CD14-positive monocyte (primary cell): ENCODE measurements around the gene NOTCH4. TPM values are rescaled to one million over a fixed set of nuclear protein-coding genes. Genes with fewer than 3 reads are reported as not detected.

Experiments
- DNase-seq, 3 donors: peaks; one replicate each; pipeline ENCODE4 v3.0.0-alpha.2; 2011 to 2022
- H2AFZ ChIP-seq: 2 replicates; pipeline ENCODE4 v1.6.0; 2012; ENCODE audit warnings: mild to moderate bottlenecking, low read depth, low read length, inconsistent platforms; ENCODE audit not compliant: insufficient read depth, poor library complexity, severe bottlenecking
- H3K27ac ChIP-seq, 2 donors: 1 replicate in 1 of 2; 2 replicates in 1 of 2; pipeline ENCODE4 v1.5.1; 2012 to 2013; ENCODE audit warnings: low read length in 2 of 2, control low read depth in 1 of 2, inconsistent platforms in 1 of 2, low read depth in 1 of 2, mild to moderate bottlenecking in 1 of 2
- H3K27me3 ChIP-seq, 2 donors: one replicate each; pipeline versions ENCODE4 v1.6.0 to v1.6.1; 2011 to 2013; ENCODE audit warnings: low read length in 2 of 2; ENCODE audit not compliant: control insufficient read depth in 2 of 2, insufficient read depth in 2 of 2
- H3K36me3 ChIP-seq, 2 donors: replicated peaks in 1 of 2; 1 replicate in 1 of 2; 2 replicates in 1 of 2; pipeline versions ENCODE4 v1.5.1 to v1.6.1; 2012 to 2013; ENCODE audit warnings: low read length in 2 of 2, control low read depth in 1 of 2, inconsistent platforms in 1 of 2, mild to moderate bottlenecking in 1 of 2; ENCODE audit not compliant: insufficient read depth in 2 of 2, control insufficient read depth in 1 of 2
- H3K4me1 ChIP-seq, 2 donors: 1 replicate in 1 of 2; 2 replicates in 1 of 2; pipeline versions ENCODE4 v1.5.1 to v1.6.1; 2012 to 2013; ENCODE audit warnings: low read length in 2 of 2, control low read depth in 1 of 2, inconsistent platforms in 1 of 2, mild to moderate bottlenecking in 1 of 2, moderate library complexity in 1 of 2; ENCODE audit not compliant: insufficient read depth in 2 of 2, control insufficient read depth in 1 of 2
- H3K4me2 ChIP-seq: replicated peaks from 2 replicates; pipeline ENCODE3; 2012; ENCODE audit warnings: low read length, moderate library complexity, mild to moderate bottlenecking; ENCODE audit not compliant: poor library complexity, severe bottlenecking; ENCODE audit errors: extremely low read depth
- H3K4me3 ChIP-seq, 3 experiments: fragments of 200-600 bp in 1 of 3; sonication (generic) in 1 of 3; replicated peaks in 1 of 3; 1 replicate in 2 of 3; 2 replicates in 1 of 3; pipeline ENCODE4 v1.5.1; 2011 to 2013; ENCODE audit warnings: low read length in 3 of 3, mild to moderate bottlenecking in 3 of 3, control low read depth in 2 of 3, low read depth in 2 of 3, inconsistent platforms in 1 of 3, moderate library complexity in 1 of 3
- H3K79me2 ChIP-seq: 2 replicates; pipeline ENCODE4 v1.6.0; 2012; ENCODE audit warnings: mild to moderate bottlenecking, control low read depth, inconsistent platforms, low read length, moderate library complexity; ENCODE audit not compliant: insufficient read depth
- H3K9ac ChIP-seq: 2 replicates; pipeline ENCODE4 v1.6.0; 2017; ENCODE audit warnings: low read length, mild to moderate bottlenecking; ENCODE audit not compliant: insufficient read depth, poor library complexity, severe bottlenecking
- H3K9me3 ChIP-seq, 2 donors: replicated peaks in 1 of 2; 1 replicate in 1 of 2; 2 replicates in 1 of 2; pipeline versions ENCODE4 v1.5.1 to v1.6.1; 2012 to 2013; ENCODE audit warnings: low read length in 2 of 2, control low read depth in 1 of 2; ENCODE audit not compliant: control insufficient read depth in 1 of 2, insufficient read depth in 1 of 2
- H4K20me1 ChIP-seq: 2 replicates; pipeline ENCODE4 v1.6.0; 2012; ENCODE audit warnings: mild to moderate bottlenecking, low read length, control low read depth, moderate library complexity; ENCODE audit not compliant: insufficient read depth
- H3K27ac Mint-ChIP-seq, 7 donors: one replicate each; pipeline ENCODE4 v1.8.0; 2020; ENCODE audit warnings: mild to moderate bottlenecking in 7 of 7, mixed read lengths in 7 of 7, moderate library complexity in 6 of 7, inconsistent platforms in 2 of 7
- H3K27me3 Mint-ChIP-seq, 3 donors: one replicate each; pipeline ENCODE4 v1.8.0; 2021 to 2022; ENCODE audit warnings: low read depth in 3 of 3, mild to moderate bottlenecking in 3 of 3, mixed read lengths in 3 of 3, moderate library complexity in 3 of 3, inconsistent platforms in 1 of 3
- H3K36me3 Mint-ChIP-seq, 2 donors: one replicate each; pipeline ENCODE4 v1.8.0; 2020; ENCODE audit warnings: mixed read lengths in 2 of 2, inconsistent platforms in 1 of 2, mild to moderate bottlenecking in 1 of 2
- H3K4me1 Mint-ChIP-seq: one replicate; pipeline ENCODE4 v1.8.0; 2020; ENCODE audit warnings: mild to moderate bottlenecking, mixed read lengths
- H3K4me3 Mint-ChIP-seq, 2 donors: one replicate each; pipeline ENCODE4 v1.8.0; 2020; ENCODE audit warnings: mild to moderate bottlenecking in 2 of 2, mixed read lengths in 2 of 2, moderate library complexity in 1 of 2
- H3K9me3 Mint-ChIP-seq, 7 donors: one replicate each; pipeline ENCODE4 v1.8.0; 2020 to 2022; ENCODE audit warnings: mixed read lengths in 7 of 7, mild to moderate bottlenecking in 6 of 7, moderate library complexity in 6 of 7, inconsistent platforms in 2 of 7
- CTCF ChIP-seq: fragments of 200-600 bp; IDR thresholded peaks from one replicate; pipeline ENCODE4 v1.8.0; 2022; ENCODE audit warnings: antibody characterized with exemption, mild to moderate bottlenecking
- WGBS: methylation state at CpG from one replicate; pipeline ENCODE4 v1.1.5; 2013; ENCODE audit warnings: missing lambda C conversion rate; ENCODE audit not compliant: insufficient coverage; 5-methylcytosine and 5-hydroxymethylcytosine counted together
- intact Hi-C, 2 donors: fragments of 100-400 bp; cut with micrococcal nuclease; formaldehyde crosslinking; loops; one replicate each; pipeline versions ENCODE4 v1.15.0 to v1.15.1; 2023
- polyA plus RNA-seq, 3 donors: library from polyadenylated mRNA; depleted of rRNA in 1 of 3; unstranded in 2 of 3; stranded (reverse) in 1 of 3; fragments of 300-500 nt in 2 of 3; fragments of >200 nt in 1 of 3; fragmentation: Illumina TruSeq in 2 of 3; gene quantifications; 1 replicate in 2 of 3; 2 replicates in 1 of 3; pipeline ENCODE4 v1.2.3, GENCODE V29; 2012 to 2021

NOTCH4 gene
- polyA plus RNA-seq, 3 donors, result 5.2 to 8.1 (median 6.1) TPM

GRCh38 chr6:32216998-32217397, 6.9 kb downstream of the NOTCH4 start:
- Histone ChIP-seq H3K36me3 (no peaks in the 10 kb centered on the region), H3K79me2 (no peaks in the 10 kb centered on the region), H3K4me1 (no peaks in the 10 kb centered on the region), H3K9me3 (no peaks in the 10 kb centered on the region), H3K27ac (no peak overlapping the region), H3K27me3 (no peaks in the 10 kb centered on the region), H3K4me3 (no peak overlapping the region), H3K4me2 (no peak overlapping the region), H2AFZ (no peak overlapping the region), H4K20me1 (no peaks in the 10 kb centered on the region), H3K9ac (no peak overlapping the region)
- peaks cover 0 to 12% (median 2%) of the 10 kb centered on the region in 3 donors for H3K27me3 Mint-ChIP-seq
- no peak overlapping the region for H3K4me3 Mint-ChIP-seq
- H3K36me3 Mint-ChIP-seq, result no peaks in the 10 kb centered on the region
- no peak for TF ChIP-seq CTCF
- DNase-seq, result no peak
- H3K4me1 Mint-ChIP-seq, result peaks cover 6% of the 10 kb centered on the region
- intact Hi-C loops, result no loop called here
- H3K27ac Mint-ChIP-seq, result peak overlapping the region in 2 of 7 donors; percentile 59 to 68
- 96% methylated on average over 10 of the region's 11 CpGs for WGBS
- no peaks in the 10 kb centered on the region for H3K9me3 Mint-ChIP-seq

GRCh38 chr6:32216285-32216684, 7.6 kb downstream of the NOTCH4 start:
- H3K4me2 ChIP-seq, result no peak overlapping the region
- H3K36me3 ChIP-seq, result no peaks in the 10 kb centered on the region
- H3K36me3 Mint-ChIP-seq, result no peaks in the 10 kb centered on the region
- H3K4me1 Mint-ChIP-seq, result peaks cover 6% of the 10 kb centered on the region
- intact Hi-C loops, result no loop called here
- peaks cover 0 to 13% (median 2%) of the 10 kb centered on the region in 3 donors for H3K27me3 Mint-ChIP-seq
- H3K4me3 Mint-ChIP-seq, result no peak overlapping the region
- H3K27ac ChIP-seq, result no peak overlapping the region
- no peak for DNase-seq
- H3K27me3 ChIP-seq, result no peaks in the 10 kb centered on the region
- 73% methylated on average over 3 of the region's 10 CpGs for WGBS
- H3K9me3 ChIP-seq, result no peaks in the 10 kb centered on the region
- H3K79me2 ChIP-seq, result no peaks in the 10 kb centered on the region
- no peak overlapping the region for H2AFZ ChIP-seq
- no peak overlapping the region for H3K9ac ChIP-seq
- no peaks in the 10 kb centered on the region for H3K9me3 Mint-ChIP-seq
- H3K27ac Mint-ChIP-seq, result no peak overlapping the region
- H4K20me1 ChIP-seq, result no peaks in the 10 kb centered on the region
- H3K4me1 ChIP-seq, result no peaks in the 10 kb centered on the region
- no peak overlapping the region for H3K4me3 ChIP-seq
- TF ChIP-seq CTCF, result no peak
